H9 (cell line): ENCODE measurements around the gene DPM1. TPM values are rescaled to one million over a fixed set of nuclear protein-coding genes. Genes with fewer than 3 reads are reported as not detected.

Experiments used
- DNase-seq: peaks from one replicate; pipeline ENCODE4 v3.0.0-alpha.2; 2017
- H2AFZ ChIP-seq: one replicate; pipeline ENCODE4 v1.6.1; 2013; ENCODE audit warnings: mild to moderate bottlenecking, low read length, control low read depth, moderate library complexity
- H2AK5ac ChIP-seq: 2 replicates; pipeline ENCODE4 v1.6.1; 2013; ENCODE audit warnings: low read length, control low read depth, mixed read lengths; ENCODE audit not compliant: insufficient read length
- H2BK120ac ChIP-seq: one replicate; pipeline ENCODE4 v1.6.1; 2013; ENCODE audit warnings: low read depth, mild to moderate bottlenecking, low read length, control low read depth, inconsistent platforms; ENCODE audit not compliant: poor library complexity, severe bottlenecking
- H2BK12ac ChIP-seq: 2 replicates; pipeline ENCODE4 v1.6.1; 2013; ENCODE audit warnings: low read length, control low read depth, mixed read lengths, low read depth; ENCODE audit not compliant: insufficient read length
- H2BK15ac ChIP-seq: 2 replicates; pipeline ENCODE4 v1.6.1; 2013; ENCODE audit warnings: low read depth, low read length, control low read depth
- H2BK20ac ChIP-seq: one replicate; pipeline ENCODE4 v1.6.1; 2013; ENCODE audit warnings: low read depth, mild to moderate bottlenecking, low read length, control low read depth, inconsistent platforms; ENCODE audit not compliant: poor library complexity, severe bottlenecking
- H2BK5ac ChIP-seq: 2 replicates; pipeline ENCODE4 v1.6.1; 2013; ENCODE audit warnings: low read length, control low read depth, mixed read lengths; ENCODE audit not compliant: insufficient read length
- H3K14ac ChIP-seq: 2 replicates; pipeline ENCODE4 v1.6.1; 2013; ENCODE audit warnings: low read length, control low read depth; ENCODE audit not compliant: insufficient read depth
- H3K18ac ChIP-seq: 2 replicates; pipeline ENCODE4 v1.6.1; 2013; ENCODE audit warnings: low read depth, mild to moderate bottlenecking, mixed read lengths, low read length, control low read depth; ENCODE audit not compliant: insufficient read length
- H3K23ac ChIP-seq: 2 replicates; pipeline ENCODE4 v1.6.1; 2013; ENCODE audit warnings: low read length, control low read depth, mixed read lengths, low read depth; ENCODE audit not compliant: insufficient read length
- H3K23me2 ChIP-seq: 2 replicates; pipeline ENCODE4 v1.6.1; 2013; ENCODE audit warnings: low read depth, mild to moderate bottlenecking, mixed read lengths, low read length, control low read depth; ENCODE audit not compliant: insufficient read length, poor library complexity, severe bottlenecking
- H3K27ac ChIP-seq: 2 replicates; pipeline ENCODE4 v1.5.1; 2013; ENCODE audit warnings: low read length, control low read depth, mixed read lengths, low read depth; ENCODE audit not compliant: insufficient read length
- H3K27me3 ChIP-seq: 2 replicates; pipeline ENCODE4 v1.6.1; 2013; ENCODE audit warnings: low read length, control low read depth, inconsistent platforms; ENCODE audit not compliant: insufficient read depth
- H3K4ac ChIP-seq: 2 replicates; pipeline ENCODE4 v1.6.1; 2013; ENCODE audit warnings: low read depth, mild to moderate bottlenecking, control low read depth, inconsistent platforms, low read length, moderate library complexity
- H3K4me1 ChIP-seq: 2 replicates; pipeline ENCODE4 v1.6.1; 2013; ENCODE audit warnings: low read length, control low read depth, inconsistent platforms; ENCODE audit not compliant: insufficient read depth
- H3K4me2 ChIP-seq: 2 replicates; pipeline ENCODE4 v1.6.1; 2013; ENCODE audit warnings: low read length, control low read depth, mixed read lengths; ENCODE audit not compliant: insufficient read length, insufficient read depth
- H3K56ac ChIP-seq: 2 replicates; pipeline ENCODE4 v1.6.1; 2013; ENCODE audit warnings: low read depth, mild to moderate bottlenecking, mixed read lengths, low read length, control low read depth; ENCODE audit not compliant: insufficient read length
- H3K79me1 ChIP-seq: 2 replicates; pipeline ENCODE4 v1.6.1; 2013; ENCODE audit warnings: low read depth, mild to moderate bottlenecking, moderate library complexity, low read length, control low read depth, inconsistent platforms; ENCODE audit not compliant: insufficient read depth, poor library complexity, severe bottlenecking
- H3K79me2 ChIP-seq: 2 replicates; pipeline ENCODE4 v1.6.1; 2013; ENCODE audit warnings: low read length, control low read depth, inconsistent platforms; ENCODE audit not compliant: insufficient read depth
- H3K9ac ChIP-seq: 2 replicates; pipeline ENCODE4 v1.6.1; 2013; ENCODE audit warnings: low read length, control low read depth, mixed read lengths; ENCODE audit not compliant: insufficient read length; ENCODE audit errors: extremely low read depth
- H3K9me3 ChIP-seq: one replicate; pipeline ENCODE4 v1.6.1; 2013; ENCODE audit warnings: low read depth, low read length, inconsistent platforms; ENCODE audit not compliant: control insufficient read depth
- H3T11ph ChIP-seq: one replicate; pipeline ENCODE4 v1.6.1; 2013; ENCODE audit warnings: mild to moderate bottlenecking, low read length, control low read depth, inconsistent platforms
- H4K20me1 ChIP-seq: one replicate; pipeline ENCODE4 v1.6.1; 2013; ENCODE audit not compliant: control insufficient read depth, insufficient read length, insufficient read depth
- H4K5ac ChIP-seq: 2 replicates; pipeline ENCODE4 v1.6.1; 2013; ENCODE audit warnings: low read depth, mild to moderate bottlenecking, mixed read lengths, low read length, control low read depth; ENCODE audit not compliant: insufficient read length
- H4K8ac ChIP-seq: replicated peaks from 2 replicates; pipeline ENCODE4 v1.6.1; 2013; ENCODE audit warnings: low read length, control low read depth, mixed read lengths, low read depth; ENCODE audit not compliant: insufficient read length
- H4K91ac ChIP-seq: 2 replicates; pipeline ENCODE4 v1.6.1; 2013; ENCODE audit warnings: low read depth, mild to moderate bottlenecking, moderate library complexity, mixed read lengths, low read length, control low read depth; ENCODE audit not compliant: insufficient read length
- H3K27ac Mint-ChIP-seq, 3 experiments: 2 replicates in 2 of 3; 3 replicates in 1 of 3; pipeline ENCODE4 v1.8.0; 2020 to 2021; ENCODE audit warnings: mixed read lengths in 3 of 3, mild to moderate bottlenecking in 1 of 3, moderate library complexity in 1 of 3
- H3K27me3 Mint-ChIP-seq: 2 replicates; pipeline ENCODE4 v1.8.0; 2021; ENCODE audit warnings: low read depth, mild to moderate bottlenecking, moderate library complexity, mixed read lengths
- H3K36me3 Mint-ChIP-seq, 3 experiments: 2 replicates in 2 of 3; 3 replicates in 1 of 3; pipeline ENCODE4 v1.8.0; 2020 to 2021; ENCODE audit warnings: low read depth in 3 of 3, mixed read lengths in 3 of 3; ENCODE audit not compliant: insufficient read depth in 1 of 3
- H3K4me1 Mint-ChIP-seq, 2 experiments: 2 replicates each; pipeline ENCODE4 v1.8.0; 2020; ENCODE audit warnings: mixed read lengths in 2 of 2
- H3K4me3 Mint-ChIP-seq, 2 experiments: 2 replicates in 1 of 2; 3 replicates in 1 of 2; pipeline ENCODE4 v1.8.0; 2020 to 2021; ENCODE audit warnings: mild to moderate bottlenecking in 2 of 2, mixed read lengths in 2 of 2, moderate library complexity in 1 of 2
- H3K9me3 Mint-ChIP-seq, 2 experiments: 2 replicates in 1 of 2; 3 replicates in 1 of 2; pipeline ENCODE4 v1.8.0; 2020; ENCODE audit warnings: mild to moderate bottlenecking in 2 of 2, mixed read lengths in 2 of 2, moderate library complexity in 1 of 2
- WGBS: extraction: QIAGEN DNeasy Blood & Tissue Kit; methylation state at CpG from one replicate; pipeline ENCODE4 v1.1.7; 2013; ENCODE audit warnings: missing lambda C conversion rate, low lambda C conversion rate, mixed read lengths; ENCODE audit not compliant: insufficient read length; ENCODE audit errors: extremely low coverage; 5-methylcytosine and 5-hydroxymethylcytosine counted together
- total RNA-seq: library from RNA; stranded (reverse); gene quantifications from 2 replicates; pipeline ENCODE4 v1.2.1, GENCODE V29; 2021
- TF ChIP-seq, protein P1 (sequence below): fragments of 200-600 bp; sonication (generic); conservative IDR thresholded peaks from 3 replicates; pipeline ENCODE4 v1.8.0; 2021; ENCODE audit warnings: antibody characterized with exemption, mild to moderate bottlenecking

Gene DPM1
- total RNA-seq, 1 experiment from 2014 or later, result 64.0 TPM

- peaks cover 13% of the 10 kb centered on the region for H3K79me2 ChIP-seq
- H4K5ac ChIP-seq, result no peak overlapping the region
- H2BK120ac ChIP-seq, result no peak overlapping the region
- WGBS, result no CpG with 5 or more reads among the region's 1 CpG
- DNase-seq, result no peak
- H3K23me2 ChIP-seq, result peaks cover 13% of the 10 kb centered on the region
- no peak overlapping the region for H2BK15ac ChIP-seq
- H2AFZ ChIP-seq, result no peak overlapping the region
- peaks cover 28 to 70% (median 55%) of the 10 kb centered on the region in 3 experiments for H3K36me3 Mint-ChIP-seq
- H3K14ac ChIP-seq, result no peak overlapping the region
- no peaks in the 10 kb centered on the region for H4K20me1 ChIP-seq
- H4K8ac ChIP-seq, result no peak overlapping the region
- TF ChIP-seq, protein P1, sequence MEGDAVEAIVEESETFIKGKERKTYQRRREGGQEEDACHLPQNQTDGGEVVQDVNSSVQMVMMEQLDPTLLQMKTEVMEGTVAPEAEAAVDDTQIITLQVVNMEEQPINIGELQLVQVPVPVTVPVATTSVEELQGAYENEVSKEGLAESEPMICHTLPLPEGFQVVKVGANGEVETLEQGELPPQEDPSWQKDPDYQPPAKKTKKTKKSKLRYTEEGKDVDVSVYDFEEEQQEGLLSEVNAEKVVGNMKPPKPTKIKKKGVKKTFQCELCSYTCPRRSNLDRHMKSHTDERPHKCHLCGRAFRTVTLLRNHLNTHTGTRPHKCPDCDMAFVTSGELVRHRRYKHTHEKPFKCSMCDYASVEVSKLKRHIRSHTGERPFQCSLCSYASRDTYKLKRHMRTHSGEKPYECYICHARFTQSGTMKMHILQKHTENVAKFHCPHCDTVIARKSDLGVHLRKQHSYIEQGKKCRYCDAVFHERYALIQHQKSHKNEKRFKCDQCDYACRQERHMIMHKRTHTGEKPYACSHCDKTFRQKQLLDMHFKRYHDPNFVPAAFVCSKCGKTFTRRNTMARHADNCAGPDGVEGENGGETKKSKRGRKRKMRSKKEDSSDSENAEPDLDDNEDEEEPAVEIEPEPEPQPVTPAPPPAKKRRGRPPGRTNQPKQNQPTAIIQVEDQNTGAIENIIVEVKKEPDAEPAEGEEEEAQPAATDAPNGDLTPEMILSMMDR, result no peak
- H3K4me1 Mint-ChIP-seq, result peaks cover 10 to 16% of the 10 kb centered on the region in 2 experiments
- no peak overlapping the region for H3K27ac ChIP-seq
- no peak overlapping the region for H3T11ph ChIP-seq
- H3K18ac ChIP-seq, result no peak overlapping the region
- peaks cover 0 to 7% of the 10 kb centered on the region in 2 experiments; a peak in 2 of 5 replicates for H3K9me3 Mint-ChIP-seq
- no peak overlapping the region for H3K4me2 ChIP-seq
- no peak overlapping the region for H3K4me3 Mint-ChIP-seq
- H3K23ac ChIP-seq, result no peak overlapping the region
- no peak overlapping the region for H3K4ac ChIP-seq
- H2BK12ac ChIP-seq, result no peak overlapping the region
- H3K9me3 ChIP-seq, result no peaks in the 10 kb centered on the region
- no peak overlapping the region for H4K91ac ChIP-seq
- no peak overlapping the region for H2BK5ac ChIP-seq
- peaks cover 4% of the 10 kb centered on the region for H3K4me1 ChIP-seq
- H3K27me3 ChIP-seq, result no peaks in the 10 kb centered on the region
- H2AK5ac ChIP-seq, result no peak overlapping the region
- H3K27me3 Mint-ChIP-seq, result no peaks in the 10 kb centered on the region
- no peaks in the 10 kb centered on the region for H3K79me1 ChIP-seq
- H3K9ac ChIP-seq, result no peak overlapping the region
- H3K27ac Mint-ChIP-seq, result no peak overlapping the region
- no peak overlapping the region for H2BK20ac ChIP-seq
- H3K56ac ChIP-seq, result no peak overlapping the region
Observed at GRCh38 chr20:50933589-50933988, 24.7 kb downstream of the DPM1 start.
